Measurements from ENCODE around the gene SPTSSB. TPM values are rescaled to one million over a fixed set of nuclear protein-coding genes. Genes with fewer than 3 reads are reported as not detected.

SPTSSB gene
- total RNA-seq, 1 experiment from 2014 or later, result not detected

- no peak for DNase-seq (ENCODE audit: low read depth)
Observed at GRCh38 chr3:161392853-161393252, 21.5 kb upstream of the SPTSSB start.

- no peak for DNase-seq (ENCODE audit: low read depth)
Observed at GRCh38 chr3:161390200-161390599, 18.9 kb upstream of the SPTSSB start.

DNA sequence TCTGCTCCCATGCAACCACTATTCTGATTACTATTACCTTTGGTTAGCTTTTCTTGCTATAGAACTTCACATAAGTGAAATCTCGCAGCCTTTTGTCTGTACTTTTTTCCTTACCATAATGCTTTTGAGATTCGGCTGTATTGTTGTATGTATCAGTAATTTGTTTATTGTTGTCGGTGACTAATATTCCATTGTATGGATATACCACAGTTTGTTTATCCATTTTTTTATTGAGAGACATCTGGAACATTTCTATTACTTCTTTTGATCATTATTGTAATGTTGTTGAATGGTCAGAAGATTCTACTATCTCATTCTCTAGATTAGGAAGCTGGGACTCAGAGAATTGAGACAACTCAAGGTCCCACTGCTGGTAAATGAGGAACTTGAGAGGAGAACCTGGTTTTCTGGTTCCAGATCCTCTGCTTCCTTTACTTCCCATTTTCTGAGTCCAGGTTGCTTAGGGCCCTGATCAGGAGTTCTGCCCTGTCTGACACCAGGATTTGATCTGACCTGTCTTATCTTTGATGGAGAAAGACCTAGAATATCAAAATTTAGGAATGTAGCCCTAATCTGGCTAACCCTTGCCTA lies 18.2 kb upstream of the SPTSSB start:
- DNase-seq (ENCODE audit: low read depth), result no peak

DNA sequence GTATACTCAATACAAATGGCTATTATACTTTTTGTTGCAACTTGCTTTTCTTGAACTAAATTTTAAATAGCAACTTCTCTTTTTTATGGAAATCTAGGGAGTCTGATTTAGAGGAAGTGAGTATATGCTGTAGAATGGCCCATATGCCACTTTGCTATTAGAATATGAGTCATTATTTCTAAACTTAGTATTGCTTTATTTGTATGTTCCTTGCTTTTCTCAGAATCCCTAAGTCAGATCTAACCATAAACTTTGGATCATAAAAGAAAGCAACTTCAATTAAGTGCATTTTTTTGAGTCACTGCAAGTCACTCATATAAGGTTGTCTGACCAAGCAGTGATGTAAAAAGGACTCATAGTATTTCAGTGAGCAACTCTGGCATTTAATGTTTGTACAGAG lies 17.5 kb upstream of the SPTSSB start:
- DNase-seq (ENCODE audit: low read depth), result no peak

DNA sequence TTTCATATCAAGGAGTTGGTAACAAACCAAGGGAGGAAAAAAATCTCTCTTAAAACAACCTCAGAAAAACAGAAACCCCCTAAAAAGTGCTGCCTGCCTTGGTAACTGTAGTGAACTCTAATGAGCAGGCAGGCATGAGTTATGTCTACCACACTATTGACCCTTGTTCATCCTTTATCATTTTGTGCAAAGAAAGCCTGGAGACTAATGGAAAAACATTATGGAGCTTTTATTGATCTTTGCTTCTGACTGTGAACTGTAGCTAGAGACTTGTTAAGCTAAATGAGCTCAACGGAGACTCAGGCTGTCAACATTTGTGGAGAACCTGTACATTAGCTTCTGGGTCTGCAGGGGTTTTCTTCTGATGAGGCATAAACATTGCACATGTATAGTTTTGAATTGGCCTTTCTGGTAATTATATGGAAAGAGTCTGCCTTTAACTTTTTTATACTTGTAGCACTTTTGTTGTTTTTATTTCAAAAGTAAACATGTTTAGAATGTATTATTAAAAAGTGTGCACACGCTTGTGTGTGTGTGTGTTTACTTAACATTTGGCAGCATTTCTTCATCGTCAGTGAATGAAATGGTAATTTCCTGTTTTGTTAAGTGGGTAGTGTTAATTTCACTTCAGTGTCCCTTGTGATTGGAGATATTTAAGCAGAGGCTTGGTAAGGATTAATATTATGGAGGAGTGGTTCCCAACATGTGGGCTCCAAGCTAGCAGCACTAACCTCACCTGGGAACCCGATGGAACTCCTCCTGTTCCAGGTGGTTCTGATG lies 15.9 kb upstream of the SPTSSB start:
- DNase-seq (ENCODE audit: low read depth), result no peak

- DNase-seq (ENCODE audit: low read depth), result peak; percentile 32
Observed at GRCh38 chr3:161372321-161373260, 1.3 kb upstream of the SPTSSB start.

- DNase-seq (ENCODE audit: low read depth), result no peak
Observed at GRCh38 chr3:161369531-161369930, 1.8 kb downstream of the SPTSSB start.

DNA sequence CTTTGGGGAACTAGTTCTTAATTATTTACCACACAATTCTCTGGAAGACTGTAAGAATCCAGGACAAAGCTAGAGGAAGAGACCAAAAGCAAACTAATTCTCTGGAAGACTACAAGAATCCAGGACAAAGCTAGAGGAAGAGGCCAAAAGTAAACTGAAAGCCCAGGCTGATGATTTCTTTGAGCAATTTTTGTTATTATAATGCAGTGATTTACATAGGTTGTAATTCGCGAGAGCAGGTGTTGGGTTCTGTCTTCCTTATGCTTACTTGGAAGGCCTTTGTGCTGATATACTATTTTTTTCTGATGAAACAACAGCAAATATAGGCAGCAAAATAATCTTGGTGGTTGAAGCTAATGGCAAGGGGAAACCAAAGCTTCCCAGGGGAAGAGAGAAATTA lies 5.2 kb downstream of the SPTSSB start:
- no peak for DNase-seq (ENCODE audit: low read depth)

DNA sequence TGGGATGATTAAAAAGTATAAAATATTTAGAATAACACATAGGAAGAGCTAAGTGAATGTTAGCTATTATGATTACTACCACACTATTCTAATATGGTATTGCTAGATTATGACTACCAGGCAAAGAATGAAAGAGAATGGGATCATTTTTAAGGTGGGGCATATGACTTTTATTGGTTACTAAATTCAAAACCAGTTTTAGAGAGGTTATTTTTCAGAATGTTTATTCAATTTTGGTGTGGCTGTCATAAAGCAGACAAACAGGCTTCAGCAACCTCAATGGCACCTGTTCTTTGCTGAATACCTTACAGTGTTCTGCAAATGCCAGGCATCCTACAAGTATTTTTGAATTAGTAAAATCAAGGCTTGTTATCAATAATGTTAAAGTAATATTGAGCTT lies 12.8 kb downstream of the SPTSSB start:
- DNase-seq (ENCODE audit: low read depth), result no peak

- no peak for DNase-seq (ENCODE audit: low read depth)
Observed at GRCh38 chr3:161356287-161356686, 15.0 kb downstream of the SPTSSB start.

- DNase-seq (ENCODE audit: low read depth), result no peak
Observed at GRCh38 chr3:161355508-161355907, 15.8 kb downstream of the SPTSSB start.

- DNase-seq (ENCODE audit: low read depth), result no peak
Observed at GRCh38 chr3:161354554-161354953, 16.8 kb downstream of the SPTSSB start.

- no peak for DNase-seq (ENCODE audit: low read depth)
Observed at GRCh38 chr3:161351330-161351729, 20.0 kb downstream of the SPTSSB start.

DNA sequence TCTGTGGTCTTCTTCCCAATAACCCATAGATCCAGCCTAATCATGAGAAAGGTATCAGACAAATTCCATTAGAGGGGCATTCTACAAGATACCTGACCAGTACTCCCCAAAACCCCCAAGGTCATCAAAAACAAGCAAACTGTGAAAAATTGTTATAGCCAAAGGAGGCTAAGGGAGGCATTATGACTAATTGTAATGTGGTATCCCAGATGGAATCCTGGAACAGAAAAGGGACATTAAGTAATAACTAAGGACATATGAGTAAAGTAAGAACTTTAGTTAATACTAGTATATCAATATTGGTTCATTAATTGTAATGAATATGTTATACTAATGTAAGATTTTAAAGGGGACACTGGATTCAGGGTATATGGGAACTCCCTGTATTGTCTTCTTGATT lies 20.4 kb downstream of the SPTSSB start:
- DNase-seq (ENCODE audit: low read depth), result no peak

GRCh38 chr3:161349529-161350312 lies 21.6 kb downstream of the SPTSSB start:
- DNase-seq (ENCODE audit: low read depth), result peak; percentile 88

DNA sequence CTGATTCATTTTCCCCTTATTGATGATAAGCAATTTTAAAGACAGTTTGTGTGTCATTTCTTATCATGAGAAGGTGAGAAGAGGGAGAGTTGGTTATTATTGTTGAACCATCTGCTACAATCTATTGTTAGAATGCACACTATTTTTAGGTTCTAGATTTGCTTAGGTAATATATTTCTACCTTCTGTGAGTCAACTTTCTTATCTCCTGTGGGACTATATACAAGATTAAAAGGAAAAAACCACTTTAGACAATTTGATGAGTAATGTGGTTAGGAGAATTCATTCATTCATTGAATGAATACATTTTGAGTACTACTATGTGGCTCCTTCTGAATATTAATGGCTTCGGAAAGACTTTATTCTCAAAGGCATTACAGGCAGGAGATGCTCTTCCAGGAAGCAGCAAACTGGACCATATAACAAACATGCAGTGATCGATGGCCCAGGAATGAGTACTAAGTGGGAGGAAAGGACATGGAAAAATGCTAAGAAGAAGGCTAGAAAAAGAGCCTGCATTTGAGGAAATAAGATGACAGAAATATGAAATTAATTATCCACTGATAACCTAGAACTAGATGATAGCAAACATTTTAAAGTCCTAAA lies 22.4 kb downstream of the SPTSSB start:
- peak; percentile 11 for DNase-seq (ENCODE audit: low read depth)

DNA sequence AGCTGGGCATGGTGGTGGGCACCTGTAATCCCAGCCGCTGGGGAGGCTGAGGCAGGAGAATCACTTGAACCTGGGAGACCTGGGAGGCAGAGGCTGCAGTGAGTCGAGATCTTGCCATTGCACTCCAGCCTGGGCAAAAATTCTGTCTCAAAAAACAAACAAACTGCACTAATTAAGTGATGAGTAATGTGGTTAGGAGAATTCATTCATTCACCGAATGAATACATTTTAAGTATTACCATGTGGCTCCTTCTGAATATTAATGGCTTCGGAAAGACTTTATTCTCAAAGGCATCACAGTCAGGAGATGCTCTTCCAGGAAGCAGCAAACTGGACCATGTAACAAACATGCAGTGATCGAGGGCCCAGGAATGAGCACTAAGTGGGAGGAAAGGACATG lies 23.6 kb downstream of the SPTSSB start:
- peak; percentile 14 for DNase-seq (ENCODE audit: low read depth)

DNA sequence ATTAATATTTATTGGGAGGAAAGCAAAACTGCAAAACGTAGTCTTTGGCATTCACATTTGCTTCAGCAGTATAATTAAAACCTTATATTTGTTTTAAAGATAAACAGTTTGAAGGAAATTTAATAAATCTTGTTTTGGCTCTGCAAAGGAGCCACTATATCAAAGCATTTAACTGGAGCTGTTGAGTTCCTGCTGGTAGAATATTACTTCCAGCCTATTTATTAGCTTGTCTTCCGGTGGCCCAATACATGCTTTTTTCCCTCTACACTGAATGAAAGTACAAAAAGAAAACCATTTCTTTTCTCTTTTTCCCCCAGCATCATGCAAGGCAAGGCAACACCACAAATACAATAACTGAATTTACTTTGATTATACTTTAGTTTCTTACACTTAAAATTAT lies 26.3 kb downstream of the SPTSSB start:
- DNase-seq (ENCODE audit: low read depth), result no peak

DNA sequence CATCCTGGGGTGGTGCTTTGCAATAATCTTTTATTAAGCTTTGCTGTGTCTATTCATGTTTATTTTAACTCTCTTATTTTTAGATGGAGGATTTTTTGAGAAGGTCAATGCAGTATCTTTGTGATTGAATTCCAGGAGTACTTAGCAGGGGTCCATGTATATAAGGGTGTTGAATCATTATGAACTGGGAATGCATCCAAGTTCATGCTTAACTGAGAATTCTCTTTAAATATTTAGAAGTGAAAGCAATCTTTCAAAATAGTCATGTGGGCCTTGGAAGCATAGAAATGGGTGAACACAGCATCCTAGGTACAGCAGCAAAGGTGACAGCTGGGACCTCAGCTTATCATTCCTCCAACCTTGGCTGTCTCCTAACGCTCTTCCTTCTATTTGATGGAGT lies 27.3 kb downstream of the SPTSSB start:
- peak; percentile 22 for DNase-seq (ENCODE audit: low read depth)

- DNase-seq (ENCODE audit: low read depth), result no peak
Observed at GRCh38 chr3:161343540-161343939, 27.8 kb downstream of the SPTSSB start.

DNA sequence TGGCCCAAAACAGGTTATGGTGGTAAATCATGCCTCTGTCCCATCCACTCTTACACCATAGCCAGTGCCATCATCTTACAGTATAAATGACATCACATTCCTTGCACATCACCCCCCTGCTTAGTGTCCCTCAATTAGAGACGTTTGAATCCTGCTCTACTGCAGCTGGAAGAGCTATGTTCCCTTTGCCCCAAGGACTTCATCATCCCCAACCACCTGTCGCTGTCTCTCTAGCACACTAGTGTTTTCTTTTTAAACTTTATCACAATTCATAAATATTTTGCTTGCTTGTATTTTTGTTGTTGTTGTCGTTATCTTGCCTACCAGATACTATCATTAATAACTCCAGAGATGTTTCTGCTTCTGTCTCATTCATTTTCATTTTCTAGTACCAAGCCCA lies 28.7 kb downstream of the SPTSSB start:
- DNase-seq (ENCODE audit: low read depth), result no peak
